ENCODE data around the gene IFT88.

IFT88 gene

DNA sequence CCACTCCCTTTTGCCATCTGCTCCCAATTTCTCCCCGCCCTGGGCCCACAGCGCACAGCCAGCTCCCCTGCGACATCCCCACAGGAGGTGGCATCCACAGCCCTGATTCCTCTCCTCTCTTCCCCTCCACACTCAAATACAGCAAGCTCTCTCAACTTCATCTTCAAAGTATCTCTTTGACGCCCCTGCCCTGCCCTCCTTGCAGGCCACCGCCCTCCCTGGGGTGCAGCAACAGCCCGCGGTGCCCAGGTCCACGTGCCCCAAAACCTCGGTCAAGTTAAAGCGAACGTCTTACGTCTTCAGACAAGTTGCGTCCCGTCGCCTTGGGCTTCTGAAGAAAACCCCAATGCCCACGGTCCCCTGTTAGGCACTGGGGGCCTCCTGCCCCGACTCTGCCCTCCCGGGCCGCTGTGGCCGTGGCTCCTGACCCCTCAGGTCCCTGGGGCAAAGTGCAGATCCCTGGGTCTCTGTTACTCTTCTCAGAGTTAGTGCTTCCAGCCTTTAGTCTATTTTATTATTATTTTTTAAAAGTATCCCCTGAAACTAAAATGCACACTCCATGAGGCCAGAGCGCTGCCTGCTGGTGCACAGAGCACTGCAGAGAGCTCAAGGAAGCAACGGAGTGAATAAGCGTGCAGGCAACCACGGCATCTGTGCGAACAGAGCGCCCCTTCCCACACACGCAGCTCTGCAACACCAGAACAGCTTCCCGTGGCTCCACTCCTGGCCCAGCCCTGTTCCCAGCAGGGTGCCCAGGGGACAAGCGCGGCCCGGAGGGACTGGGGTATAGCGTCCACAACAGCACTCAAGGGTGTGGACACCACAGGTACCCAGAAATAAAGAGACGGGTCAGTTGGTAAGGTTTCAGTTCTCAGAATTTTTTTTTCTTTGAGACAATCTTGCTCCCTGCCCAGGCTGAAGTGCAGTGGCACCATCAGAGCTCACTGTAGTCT is 163.0 kb downstream of the IFT88 start:
- H3K36me3 Mint-ChIP-seq, result peaks cover 26 to 34% of the 10 kb centered on the region in 2 donors
- H3K9me3 Mint-ChIP-seq, result no peaks in the 10 kb centered on the region
- ATAC-seq (replicated peaks) (no peak), DNase-seq (no peak)
- H3K27ac Mint-ChIP-seq, result no peak overlapping the region
- no peak overlapping the region for H3K4me3 Mint-ChIP-seq
- H3K4me1 Mint-ChIP-seq, result no peaks in the 10 kb centered on the region
- no peaks in the 10 kb centered on the region for H3K27me3 Mint-ChIP-seq

DNA sequence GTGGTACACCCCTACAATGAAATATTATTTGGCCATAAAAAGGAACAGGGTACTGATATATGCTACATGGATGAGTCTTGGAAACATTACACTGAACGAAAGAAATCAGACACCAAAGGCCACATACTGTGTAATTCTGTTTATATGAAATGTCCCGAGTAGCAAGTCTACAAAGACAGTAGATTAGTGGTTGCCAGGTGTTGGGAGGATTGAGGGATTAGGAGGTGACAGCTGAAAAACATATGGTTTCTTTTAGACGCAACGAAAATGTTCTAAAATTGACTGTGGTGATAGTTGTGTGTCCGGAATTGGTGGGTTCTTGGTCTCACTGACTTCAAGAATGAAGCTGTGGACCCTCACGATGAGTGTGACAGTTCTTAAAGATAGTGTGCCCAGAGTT is 171.7 kb downstream of the IFT88 start:
- Mint-ChIP-seq H3K27me3 (no peaks in the 10 kb centered on the region), H3K27ac (no peak overlapping the region), H3K9me3 (peaks cover 0 to 6% of the 10 kb centered on the region in 2 donors), H3K4me1 (no peaks in the 10 kb centered on the region), H3K4me3 (no peak overlapping the region), H3K36me3 (peaks cover 24 to 28% of the 10 kb centered on the region in 2 donors)
- ATAC-seq (replicated peaks) (no peak), DNase-seq (no peak)

DNA sequence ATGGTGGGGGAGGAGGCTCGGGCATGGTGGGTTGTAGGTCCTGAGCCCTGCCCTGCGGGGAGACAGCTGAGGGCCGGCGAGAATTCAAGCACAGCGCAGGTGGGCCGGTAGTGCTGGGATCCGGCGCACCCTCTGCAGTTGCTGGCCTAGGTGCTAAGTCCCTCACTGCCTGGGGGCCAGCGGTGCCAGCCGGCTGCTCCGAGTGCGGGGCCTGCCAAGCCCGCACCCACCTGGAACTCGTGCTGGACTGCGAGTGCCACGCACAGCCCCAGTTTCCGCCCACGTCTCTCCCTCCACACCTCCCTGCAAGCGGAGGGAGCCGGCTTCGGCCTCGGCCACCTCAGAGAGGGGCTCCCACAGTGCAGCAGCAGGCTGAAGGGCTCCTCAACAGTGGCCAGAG is 173.1 kb downstream of the IFT88 start:
- ATAC-seq (replicated peaks), result no peak
- Mint-ChIP-seq H3K27ac (no peak overlapping the region), H3K4me1 (no peaks in the 10 kb centered on the region), H3K27me3 (no peaks in the 10 kb centered on the region), H3K36me3 (peaks cover 17 to 22% of the 10 kb centered on the region in 2 donors), H3K4me3 (no peak overlapping the region), H3K9me3 (peaks cover 0 to 12% of the 10 kb centered on the region in 2 donors)
- DNase-seq, result no peak

Data from stimulated activated naive B cell treated with anti-CD40 and anti-IgM and Interleukin-4, amounts not matched to agents 10 μg/mL and 1 μg/mL and 100 μg/mL, for 72 hours (primary cell).